ENCODE results near the gene DDB1.

DDB1 gene

DNA sequence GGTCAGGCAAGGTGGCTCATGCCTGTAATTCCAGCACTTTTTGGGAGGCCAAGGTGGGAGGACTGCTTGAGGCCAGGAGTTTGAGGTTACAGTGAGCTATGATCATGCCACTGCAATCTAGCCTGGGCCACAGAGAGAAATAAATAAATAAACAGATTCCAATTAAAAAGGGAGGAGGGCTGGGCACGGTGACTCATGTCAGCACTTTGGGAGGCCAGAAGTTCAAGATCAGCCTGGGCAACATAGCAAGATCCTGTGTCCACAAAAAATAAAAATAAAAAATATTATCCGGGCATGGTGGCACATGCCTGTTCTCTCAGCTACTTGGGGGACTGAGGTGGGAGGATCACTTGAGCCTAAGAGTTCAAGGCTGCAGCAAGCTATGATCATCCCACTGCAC, 21.3 kb upstream of the DDB1 start:
- no peak for DNase-seq

DNA sequence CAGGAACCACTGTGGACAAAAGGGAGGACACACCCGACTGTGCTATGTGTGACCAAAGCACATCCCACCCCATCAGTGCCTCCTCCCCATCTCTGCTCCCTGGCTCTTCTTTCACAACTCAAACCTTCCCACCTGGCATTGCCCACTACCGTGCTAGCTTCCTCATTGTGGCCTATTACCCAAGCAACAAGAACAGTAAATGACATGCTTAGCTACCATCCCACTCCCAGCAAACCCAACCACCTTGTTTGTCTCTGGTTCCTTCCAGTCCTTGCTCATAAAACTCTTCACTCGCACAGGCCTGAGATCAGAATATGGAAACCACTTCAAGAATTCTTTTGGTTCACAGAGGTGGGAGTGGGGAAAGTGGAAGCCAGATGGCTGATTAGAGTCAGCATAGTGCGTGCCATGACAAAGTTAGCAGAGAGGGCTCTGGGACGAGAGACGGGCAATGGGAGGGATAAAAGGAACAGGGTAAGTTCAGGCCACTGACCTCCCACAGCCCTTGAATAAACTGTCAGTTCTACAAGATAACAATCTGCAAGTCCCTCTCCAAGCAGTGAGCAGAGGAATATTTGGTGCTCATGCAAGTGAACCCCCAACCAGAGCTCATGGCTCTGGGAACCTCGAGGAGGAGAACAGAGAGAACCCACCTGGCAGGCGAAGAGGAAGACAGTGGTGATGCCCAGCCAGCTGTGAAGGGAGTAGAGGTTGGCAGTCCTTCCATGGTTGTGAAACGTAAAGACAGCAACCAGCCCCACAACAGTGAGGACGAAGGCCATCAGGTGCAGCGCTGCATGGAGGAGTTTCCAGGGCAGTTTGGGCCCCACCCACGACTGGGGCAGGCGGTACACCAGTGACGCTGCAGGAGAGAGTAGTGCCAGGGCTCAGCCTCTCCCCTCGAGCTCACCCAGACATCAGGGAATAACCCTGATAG, 20.5 kb upstream of the DDB1 start:
- no peak for DNase-seq

DNA sequence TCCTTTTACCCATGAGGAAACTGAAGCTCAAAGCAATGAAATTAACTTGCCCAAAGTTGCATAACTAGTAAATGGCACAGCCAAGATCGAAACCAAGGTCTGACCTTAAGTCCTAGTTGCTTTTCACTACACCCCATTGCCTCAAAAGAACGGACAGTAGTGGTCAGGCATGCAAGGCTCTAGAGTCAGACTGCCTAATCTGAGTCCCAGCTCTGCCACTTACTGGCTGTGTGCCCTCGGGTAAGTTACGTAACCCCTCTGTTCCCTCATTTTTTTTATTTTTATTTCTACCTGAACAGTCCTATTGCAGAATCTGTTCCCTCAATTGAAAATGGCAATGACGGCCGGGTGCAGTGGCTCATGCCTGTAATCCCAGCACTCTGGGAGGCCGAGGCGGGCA, 19.1 kb upstream of the DDB1 start:
- no peak for DNase-seq

DNA sequence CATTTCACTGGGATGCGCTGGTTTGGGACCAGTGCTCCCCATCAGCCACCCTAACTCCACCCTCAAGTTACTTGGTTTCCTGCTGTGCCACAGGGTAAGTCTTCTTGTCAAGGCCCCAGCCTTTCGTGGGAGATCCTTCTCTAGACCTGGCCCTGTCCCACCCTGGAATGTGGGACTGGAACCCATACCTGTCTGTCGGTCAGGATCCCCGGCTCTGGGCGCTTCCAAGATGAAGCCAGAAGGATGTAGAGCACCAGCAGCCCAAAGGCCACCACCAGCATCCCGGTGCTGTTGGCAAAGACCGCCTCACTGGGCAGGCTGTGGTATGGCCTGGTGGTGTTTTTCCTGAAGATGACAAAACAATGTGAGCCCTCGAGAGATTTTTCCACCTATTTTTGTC, 17.9 kb upstream of the DDB1 start:
- no peak for DNase-seq

DNA sequence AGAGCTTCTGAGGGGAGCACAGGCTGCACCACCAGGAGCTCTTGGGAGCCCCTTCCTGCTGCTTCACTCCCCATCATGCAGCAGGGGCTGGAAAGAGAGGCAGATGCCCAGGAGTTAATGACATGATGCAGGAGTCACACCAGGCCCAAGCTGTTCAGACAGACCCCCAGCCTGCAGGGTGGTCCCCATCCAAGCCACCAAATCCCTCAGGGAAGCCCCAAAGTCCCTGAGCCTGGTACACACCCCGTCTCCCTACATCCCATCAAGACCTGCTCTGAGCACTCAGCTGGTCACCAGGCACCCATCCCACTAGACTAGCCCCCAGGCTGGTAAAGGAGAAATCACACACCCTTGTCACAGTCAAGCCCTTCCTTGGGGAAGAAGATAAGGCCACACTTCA, 17.4 kb upstream of the DDB1 start:
- DNase-seq: no peak

DNA sequence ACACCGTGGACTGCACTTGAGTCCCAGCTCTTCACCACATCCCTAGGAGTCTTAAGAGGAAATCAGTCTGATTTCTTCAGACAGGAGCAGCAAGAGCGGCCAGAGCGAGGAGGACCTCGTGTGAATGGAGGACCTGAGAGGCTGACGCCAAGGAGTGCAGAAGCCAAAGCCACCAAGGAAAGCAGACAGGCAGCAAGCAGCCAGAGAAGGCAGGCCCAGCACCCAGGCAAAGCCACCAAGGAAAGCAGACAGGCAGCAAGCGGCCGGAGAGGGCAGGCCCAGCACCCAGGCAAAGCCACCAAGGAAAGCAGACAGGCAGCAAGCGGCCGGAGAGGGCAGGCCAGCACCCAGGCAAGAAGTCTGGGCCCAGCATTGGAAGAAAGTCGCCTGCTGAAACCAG, 17.0 kb upstream of the DDB1 start:
- no peak for DNase-seq

DNA sequence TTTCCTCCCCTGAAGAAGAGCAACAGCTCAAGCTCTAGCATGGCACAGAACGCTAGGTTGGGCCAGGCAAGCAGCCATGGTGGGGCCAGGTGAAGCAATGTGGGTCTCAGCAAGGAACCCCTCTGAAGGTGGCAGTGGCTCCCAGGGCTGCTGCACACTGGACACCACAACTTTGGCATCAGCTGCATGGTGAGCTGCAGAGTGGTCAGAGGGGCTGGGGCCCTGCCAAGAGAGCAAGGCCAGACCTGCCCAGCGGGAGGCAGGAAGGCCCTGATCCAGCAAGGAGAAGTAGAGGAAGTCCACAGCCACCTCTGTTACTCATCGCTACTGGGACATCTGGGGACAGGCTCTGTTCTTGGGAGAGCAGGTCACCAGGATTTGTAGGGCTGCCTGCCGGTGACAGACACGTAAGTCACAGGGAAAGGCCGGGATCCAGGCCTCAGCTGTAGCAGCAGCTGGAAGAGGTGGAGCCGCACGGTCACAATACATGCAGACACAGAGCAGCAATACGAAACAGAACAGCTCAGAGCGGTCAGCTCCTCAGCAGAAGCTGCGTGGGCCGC, 16.4 kb upstream of the DDB1 start:
- DNase-seq: no peak

DNA sequence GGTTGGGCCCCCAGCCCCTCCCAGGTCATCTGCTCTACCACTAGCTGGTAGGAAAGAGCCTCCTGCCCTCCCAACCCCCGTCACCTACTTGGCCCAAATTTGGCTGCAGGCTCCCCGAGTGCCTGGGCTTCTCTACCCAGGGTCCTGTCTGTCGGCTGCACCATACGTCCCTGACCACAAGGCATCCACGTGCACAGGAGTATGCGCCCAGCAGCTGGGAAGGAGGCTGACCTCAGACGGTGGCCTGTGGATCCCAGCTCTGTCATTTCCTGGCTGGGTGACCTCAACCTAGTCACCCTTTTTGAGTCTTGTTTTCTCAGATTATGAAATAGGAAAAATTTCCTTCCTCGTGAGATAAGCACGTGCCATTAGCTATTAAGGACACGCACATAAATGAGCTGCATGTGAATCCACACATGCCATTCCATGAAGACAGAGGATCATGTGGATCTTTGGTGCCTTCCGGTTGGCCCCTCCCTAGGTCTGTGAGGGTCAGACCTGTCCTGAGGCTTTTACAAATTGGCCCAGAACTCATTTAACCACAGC, 15.1 kb upstream of the DDB1 start:
- DNase-seq: no peak

DNA sequence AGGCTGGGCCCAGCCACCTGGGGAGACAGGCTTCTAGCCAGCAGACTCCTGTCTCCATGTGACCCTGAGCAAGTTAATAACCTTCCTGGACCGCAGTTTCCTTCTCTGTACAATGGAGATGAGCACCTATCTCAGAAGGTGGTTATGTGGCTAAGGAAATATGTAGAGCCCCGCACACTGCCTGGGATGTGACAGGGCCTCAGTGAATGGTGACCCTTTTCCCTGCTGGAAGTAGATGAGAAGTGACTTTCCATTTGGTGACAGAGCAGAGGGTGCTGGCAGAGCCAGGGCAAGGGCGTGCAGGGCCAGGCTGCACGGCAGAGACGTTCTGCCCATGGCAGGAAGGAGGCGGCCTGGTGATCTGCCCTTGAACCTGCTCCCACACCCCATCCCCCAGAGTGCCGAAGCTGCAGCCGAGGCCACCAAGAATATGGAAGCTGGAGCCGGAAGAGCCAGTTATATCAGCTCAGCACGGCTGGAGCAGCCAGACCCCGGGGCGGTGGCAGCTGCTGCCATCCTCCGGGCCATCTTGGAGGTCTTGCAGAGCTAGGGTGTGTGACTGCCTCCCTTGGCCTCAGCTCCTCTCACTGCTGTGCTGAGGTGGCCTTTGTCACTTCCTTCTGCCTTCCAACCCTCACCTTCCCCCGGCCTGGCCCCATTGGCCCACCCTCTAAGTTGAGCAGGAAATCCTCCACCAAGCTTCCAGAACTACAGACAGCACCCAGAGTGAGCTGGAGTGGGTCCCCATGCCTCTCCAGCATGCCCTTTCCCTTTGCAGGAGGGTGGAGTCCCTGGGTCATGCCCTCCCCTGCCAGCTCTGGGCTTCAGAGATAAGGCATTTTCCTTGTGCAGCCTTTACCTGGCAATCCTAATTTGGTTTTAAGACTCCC, 13.3 kb upstream of the DDB1 start:
- DNase-seq: no peak

DNA sequence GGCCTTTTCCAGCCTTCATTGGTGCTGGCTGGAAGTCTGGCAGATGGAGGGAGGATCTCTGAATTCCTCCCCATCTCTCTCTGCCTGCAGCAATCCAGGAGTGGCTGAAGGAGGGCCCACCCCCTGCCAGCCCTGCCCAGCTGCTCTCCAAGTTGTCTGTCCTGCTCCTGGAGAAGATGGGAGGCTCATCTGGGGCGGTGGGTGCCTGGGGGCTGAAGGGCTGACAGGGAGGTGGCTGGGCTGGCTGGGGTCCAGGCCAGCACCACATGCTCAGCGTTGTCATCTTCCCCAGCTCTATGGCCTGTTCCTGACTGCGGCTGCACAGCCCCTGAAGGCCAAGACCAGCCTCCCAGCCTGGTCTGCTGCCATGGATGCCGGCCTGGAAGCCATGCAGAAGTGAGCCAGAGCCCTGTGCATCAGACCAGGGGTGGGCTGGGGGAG, 12.3 kb upstream of the DDB1 start:
- DNase-seq: peak; percentile 21

DNA sequence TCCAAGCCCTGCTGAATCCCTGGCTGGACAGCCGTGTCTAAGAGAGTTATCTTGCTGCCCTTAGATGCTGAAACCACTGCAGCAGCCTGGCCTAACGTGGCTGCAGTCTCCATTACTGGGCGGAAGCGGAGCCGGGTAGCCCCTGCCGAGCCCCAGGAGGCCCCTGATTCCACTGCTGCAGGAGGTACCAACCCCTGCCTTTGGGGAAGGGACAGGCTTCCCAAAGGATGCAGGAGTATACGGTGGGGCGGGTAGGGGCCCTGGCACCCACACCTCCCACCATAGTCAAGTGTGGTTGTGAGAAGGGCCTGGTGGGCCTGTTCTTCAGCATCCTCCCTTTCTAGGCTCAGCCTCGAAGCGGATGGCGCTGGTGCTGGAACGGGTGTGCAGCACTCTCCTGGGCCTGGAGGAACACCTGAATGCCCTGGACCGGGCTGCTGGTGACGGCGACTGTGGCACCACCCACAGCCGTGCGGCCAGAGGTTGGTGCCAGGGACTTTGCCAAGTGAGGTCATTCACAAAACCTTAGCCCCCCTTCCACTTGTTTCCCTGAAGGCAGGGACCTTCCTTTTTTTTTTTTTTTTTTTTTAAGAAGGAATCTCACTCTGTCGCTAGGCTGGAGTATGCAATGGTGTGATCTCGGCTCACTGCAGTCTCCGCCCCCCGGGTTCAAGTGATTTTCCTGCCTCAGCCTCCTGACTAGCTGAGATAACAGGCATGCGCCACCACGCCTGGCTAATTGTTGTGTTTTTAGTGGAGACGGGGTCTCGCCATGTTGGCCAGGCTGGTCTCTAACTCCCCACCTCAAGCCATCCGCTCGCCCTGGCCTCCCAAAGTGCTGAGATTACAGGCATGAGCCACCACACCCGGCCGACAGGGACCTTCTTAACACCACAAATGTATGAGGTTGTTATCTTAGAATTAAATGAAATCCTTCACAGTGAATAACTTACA, 11.2 kb upstream of the DDB1 start:
- DNase-seq: no peak

DNA sequence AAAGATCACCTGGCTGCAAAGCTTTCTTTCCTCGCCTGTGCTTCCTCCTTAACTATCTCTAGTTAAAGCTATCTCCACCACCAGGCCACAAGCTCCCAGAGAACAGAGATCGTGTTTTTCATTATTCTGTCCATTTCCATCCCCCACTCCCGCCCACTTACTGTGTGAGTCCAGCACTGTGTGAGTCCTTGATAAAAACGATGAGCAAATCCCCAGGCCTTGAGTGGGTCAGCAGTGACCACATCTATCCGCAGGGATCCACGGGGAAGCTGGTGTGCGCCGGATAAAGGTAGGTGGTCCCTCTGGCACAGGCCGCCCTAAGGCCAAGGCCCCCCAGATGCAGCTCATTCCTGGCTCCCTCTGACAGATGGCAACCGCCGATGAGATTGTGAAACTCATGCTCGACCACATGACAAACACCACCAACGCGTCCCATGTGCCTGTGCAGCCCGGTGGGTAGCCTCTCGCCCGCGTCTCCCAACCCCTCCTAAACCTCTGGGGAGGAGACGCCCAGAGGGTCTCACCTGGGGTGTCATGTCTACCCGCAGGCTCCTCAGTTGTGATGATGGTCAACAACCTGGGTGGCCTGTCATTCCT, 9.4 kb upstream of the DDB1 start:
- DNase-seq: no peak

DNA sequence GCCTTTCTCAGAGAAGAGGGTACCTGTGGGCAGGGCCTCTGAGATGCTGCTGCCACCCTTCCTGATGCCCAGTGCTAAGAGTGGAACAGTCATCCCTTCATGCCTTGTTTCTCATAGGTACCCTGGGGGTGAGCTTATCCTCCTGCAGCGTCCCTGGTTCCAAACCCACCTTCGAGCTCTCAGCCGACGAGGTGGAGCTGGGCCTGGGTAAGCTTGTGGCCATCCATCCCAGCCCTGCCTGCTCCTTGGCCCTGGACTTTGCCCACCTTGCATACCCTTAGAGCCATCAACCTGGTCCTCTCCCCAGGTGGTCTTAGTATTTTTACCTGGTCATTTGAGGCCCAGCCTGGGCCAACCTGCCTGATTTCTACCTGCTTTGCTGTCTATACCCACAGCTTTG, 8.8 kb upstream of the DDB1 start:
- no peak for DNase-seq

DNA sequence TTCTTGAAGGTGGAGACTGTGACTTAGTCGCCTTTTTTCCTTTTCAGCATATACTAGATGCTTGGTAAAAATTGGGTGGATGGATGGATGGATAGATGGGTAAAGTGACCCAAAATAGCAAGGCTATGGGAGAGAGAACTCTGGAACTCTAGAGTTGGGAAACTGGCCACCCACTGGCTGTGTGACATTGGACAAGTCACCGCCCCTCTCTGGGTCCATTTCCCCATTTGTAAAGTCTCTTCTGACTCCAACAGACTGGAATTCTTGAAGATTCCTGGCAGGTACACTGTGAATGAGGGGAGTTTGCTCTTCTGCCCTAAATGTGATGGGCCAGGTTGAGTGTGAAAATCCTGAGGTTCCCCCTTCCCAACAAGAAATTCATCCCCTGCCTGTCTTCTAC, 8.1 kb upstream of the DDB1 start:
- DNase-seq: no peak

DNA sequence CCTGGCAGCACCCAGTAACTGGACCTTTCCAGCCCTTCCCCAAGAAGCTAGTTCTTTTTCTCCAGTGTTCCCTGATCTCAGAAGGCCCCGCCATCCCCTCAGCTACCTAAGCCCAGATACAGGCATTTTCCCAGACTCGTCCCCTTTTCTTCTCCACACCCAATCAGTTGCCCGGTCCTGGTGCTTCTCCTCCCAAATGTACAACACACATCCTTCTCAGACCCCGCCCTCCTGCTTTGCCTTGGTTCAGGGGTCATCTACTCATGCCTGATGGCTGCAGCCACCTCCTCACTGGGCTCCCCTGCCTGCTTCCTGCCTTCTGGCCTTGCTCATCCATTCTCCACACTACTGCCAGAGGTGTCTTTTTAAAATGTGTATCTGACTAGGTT, 6.6 kb upstream of the DDB1 start:
- no peak for DNase-seq

DNA sequence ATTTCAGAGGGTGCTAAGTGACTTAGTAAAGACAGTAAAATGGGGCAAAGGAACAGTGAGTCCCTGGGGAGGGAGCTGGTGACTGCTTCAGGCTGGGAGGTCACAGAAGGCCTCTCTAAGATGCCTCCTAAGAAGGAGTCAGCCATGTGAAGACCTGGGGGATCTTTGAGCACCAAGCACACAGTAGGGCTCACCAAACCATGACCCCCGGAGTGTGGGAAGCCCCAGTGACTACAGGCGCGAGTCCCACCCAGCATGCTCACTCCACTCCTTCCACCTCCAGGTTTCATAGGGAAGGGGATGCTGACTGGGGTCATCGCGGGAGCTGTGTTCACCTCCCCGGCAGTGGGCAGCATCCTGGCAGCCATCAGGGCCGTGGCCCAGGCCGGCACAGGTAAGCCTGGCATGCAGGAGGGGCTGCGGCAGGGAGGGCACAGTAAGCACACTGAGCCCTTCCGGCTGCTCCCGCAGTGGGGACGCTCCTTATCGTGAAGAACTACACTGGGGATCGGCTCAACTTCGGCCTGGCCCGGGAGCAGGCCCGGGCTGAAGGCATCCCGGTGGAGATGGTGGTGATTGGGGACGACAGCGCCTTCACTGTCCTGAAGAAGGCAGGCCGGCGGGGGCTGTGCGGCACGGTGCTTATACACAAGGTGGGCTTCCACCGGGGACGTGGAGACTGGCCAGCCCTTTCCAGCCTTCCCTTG, 6.0 kb upstream of the DDB1 start:
- DNase-seq: no peak

DNA sequence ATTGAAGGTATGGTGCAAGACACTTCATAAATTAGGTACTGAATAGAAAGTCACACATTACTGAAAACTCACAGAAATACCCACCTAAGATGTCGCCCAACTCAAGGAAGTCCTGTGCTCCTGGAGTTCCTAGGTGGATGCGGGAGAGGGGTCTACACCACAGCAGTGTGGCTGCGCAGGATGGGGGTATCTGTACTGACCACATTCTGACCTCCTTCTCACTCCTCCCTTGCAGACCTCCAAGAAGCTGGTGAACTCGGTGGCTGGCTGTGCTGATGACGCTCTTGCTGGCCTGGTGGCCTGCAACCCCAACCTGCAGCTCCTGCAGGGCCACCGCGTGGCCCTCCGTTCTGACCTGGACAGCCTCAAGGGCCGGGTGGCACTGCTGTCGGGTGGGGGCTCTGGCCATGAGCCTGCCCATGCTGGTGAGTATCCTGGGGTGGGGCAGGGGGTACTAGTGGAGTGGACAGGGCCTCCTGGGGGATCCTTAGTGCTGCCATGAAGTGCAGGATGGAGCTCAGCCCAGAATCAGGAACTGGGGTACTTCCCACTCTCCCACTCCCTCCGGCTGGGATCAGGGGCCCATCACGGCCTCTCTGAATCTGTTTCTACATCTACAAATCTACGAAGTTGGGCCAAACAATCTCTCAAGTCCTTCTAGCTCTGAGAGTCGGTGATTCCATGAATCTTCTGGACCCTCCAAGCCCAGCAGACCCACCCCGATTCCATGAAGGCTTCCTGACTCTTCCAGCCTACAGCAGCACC, 5.0 kb upstream of the DDB1 start:
- no peak for DNase-seq

DNA sequence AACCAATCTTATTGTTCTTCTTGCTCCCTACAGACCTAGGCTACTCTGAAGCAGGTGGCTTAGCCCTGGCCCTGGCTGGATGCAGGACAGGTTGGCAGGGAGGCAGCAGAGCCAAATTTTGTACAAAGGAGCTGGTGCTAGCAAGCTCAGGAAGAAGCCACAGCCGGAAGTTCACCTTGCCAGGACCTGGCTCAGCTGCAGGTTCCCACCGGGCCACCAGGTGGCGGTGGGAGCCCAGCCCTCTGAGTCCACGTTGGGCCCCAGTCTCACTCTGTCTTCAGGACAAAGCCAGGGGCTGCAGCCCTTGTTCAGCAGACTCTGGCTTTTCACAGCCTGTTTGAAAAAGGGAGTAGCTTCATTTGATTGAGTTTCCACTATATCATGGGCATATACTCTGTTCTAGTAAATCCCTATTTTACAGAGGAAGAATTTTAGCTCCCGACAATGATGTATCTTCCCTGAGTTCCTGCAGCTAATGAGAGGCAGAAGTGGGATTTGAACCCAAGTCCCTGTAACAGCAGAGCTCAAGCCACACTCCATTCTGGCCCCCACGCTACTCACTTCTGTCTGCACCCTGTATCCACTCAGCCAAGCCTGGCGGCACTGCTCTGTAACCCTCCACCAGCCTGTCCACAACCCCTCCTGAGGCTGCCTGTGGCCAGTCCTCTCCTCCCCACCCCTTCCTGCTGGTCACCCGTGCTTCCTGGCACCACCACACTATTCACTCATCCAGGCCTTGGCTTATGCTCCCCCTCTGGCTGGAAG, 3.4 kb upstream of the DDB1 start:
- peak; percentile 80 for DNase-seq

DNA sequence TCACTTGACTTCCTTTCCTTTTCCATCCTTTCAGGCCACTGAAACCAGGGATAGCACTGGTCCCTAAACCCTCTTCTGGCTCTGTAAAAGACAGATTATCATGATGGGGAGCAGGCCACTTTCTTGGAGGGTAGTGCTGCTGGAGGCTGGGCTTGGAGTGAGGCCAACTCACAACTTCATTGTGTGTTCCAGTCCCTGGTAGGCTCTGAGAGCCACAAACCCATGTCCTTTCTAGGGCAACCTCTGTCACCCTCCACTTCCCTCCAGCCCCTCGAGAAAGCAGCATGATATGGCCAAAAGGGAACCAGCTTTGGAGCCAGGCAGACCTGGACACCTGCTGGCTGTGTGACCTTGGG, 2.4 kb upstream of the DDB1 start:
- no peak for DNase-seq
